ENCODE data around the gene KRTAP3-1.

KRTAP3-1 gene

GRCh38 chr17:41015454-41015853 is 6.5 kb upstream of the KRTAP3-1 start:
- no peak overlapping the region for H3K4me3 ChIP-seq (ENCODE audit: low read depth, low read length)
- DNase-seq (ENCODE audit: low read depth), result no peak
- TF ChIP-seq CTCF (IDR thresholded peaks at IDR 0.05; ENCODE audit: low read depth, low read length, missing control alignments), result no peak
- in situ Hi-C loops (cut with HindIII; ENCODE audit: low sequenced_read_pairs), result no loop called here

- in situ Hi-C loops (cut with HindIII; ENCODE audit: low sequenced_read_pairs), result no loop called here
- no peak overlapping the region for H3K4me3 ChIP-seq (ENCODE audit: low read depth, low read length)
- no peak for TF ChIP-seq CTCF (IDR thresholded peaks at IDR 0.05; ENCODE audit: low read depth, low read length, missing control alignments)
- no peak for DNase-seq (ENCODE audit: low read depth)
These were observed 4.7 kb upstream of the KRTAP3-1 start for GRCh38 chr17:41013606-41014005.

- no peak for TF ChIP-seq CTCF (IDR thresholded peaks at IDR 0.05; ENCODE audit: low read depth, low read length, missing control alignments)
- H3K4me3 ChIP-seq (ENCODE audit: low read depth, low read length), result no peak overlapping the region
- DNase-seq (ENCODE audit: low read depth), result no peak
- in situ Hi-C loops (cut with HindIII; ENCODE audit: low sequenced_read_pairs), result no loop called here
These were observed 4.3 kb upstream of the KRTAP3-1 start for GRCh38 chr17:41013181-41013580.

- TF ChIP-seq CTCF (IDR thresholded peaks at IDR 0.05; ENCODE audit: low read depth, low read length, missing control alignments), result no peak
- no peak for DNase-seq (ENCODE audit: low read depth)
- H3K4me3 ChIP-seq (ENCODE audit: low read depth, low read length), result no peak overlapping the region
- in situ Hi-C loops (cut with HindIII; ENCODE audit: low sequenced_read_pairs), result no loop called here
These were observed 3.6 kb upstream of the KRTAP3-1 start for GRCh38 chr17:41012326-41013120.

- no peak for DNase-seq (ENCODE audit: low read depth)
- no peak overlapping the region for H3K4me3 ChIP-seq (ENCODE audit: low read depth, low read length)
- TF ChIP-seq CTCF (IDR thresholded peaks at IDR 0.05; ENCODE audit: low read depth, low read length, missing control alignments), result no peak
- in situ Hi-C loops (cut with HindIII; ENCODE audit: low sequenced_read_pairs), result no loop called here
These were observed 1.5 kb upstream of the KRTAP3-1 start for GRCh38 chr17:41010441-41010840.

GRCh38 chr17:41009936-41010335 is 1.0 kb upstream of the KRTAP3-1 start:
- H3K4me3 ChIP-seq (ENCODE audit: low read depth, low read length), result no peak overlapping the region
- in situ Hi-C loops (cut with HindIII; ENCODE audit: low sequenced_read_pairs), result no loop called here
- DNase-seq (ENCODE audit: low read depth), result no peak
- TF ChIP-seq CTCF (IDR thresholded peaks at IDR 0.05; ENCODE audit: low read depth, low read length, missing control alignments), result no peak

All from astrocyte of the cerebellum (primary cell).